AG09309 (cell line): Measurements from ENCODE around the gene EIF3M.

Experiments used
- DNase-seq: peaks from one replicate; pipeline ENCODE4 v3.0.0-alpha.2; 2010; ENCODE audit warnings: low read depth
- H3K4me3 ChIP-seq: 2 replicates; pipeline ENCODE4 v1.5.1; 2011; ENCODE audit warnings: mild to moderate bottlenecking, low read depth, low read length, moderate library complexity; ENCODE audit not compliant: control insufficient read depth
- CTCF ChIP-seq: IDR thresholded peaks from 2 replicates; pipeline ENCODE4 v1.5.1; 2011; ENCODE audit warnings: mild to moderate bottlenecking, low read depth, low read length, inconsistent platforms; ENCODE audit not compliant: insufficient read depth, control insufficient read depth; ENCODE audit errors: missing control alignments

EIF3M gene

DNA sequence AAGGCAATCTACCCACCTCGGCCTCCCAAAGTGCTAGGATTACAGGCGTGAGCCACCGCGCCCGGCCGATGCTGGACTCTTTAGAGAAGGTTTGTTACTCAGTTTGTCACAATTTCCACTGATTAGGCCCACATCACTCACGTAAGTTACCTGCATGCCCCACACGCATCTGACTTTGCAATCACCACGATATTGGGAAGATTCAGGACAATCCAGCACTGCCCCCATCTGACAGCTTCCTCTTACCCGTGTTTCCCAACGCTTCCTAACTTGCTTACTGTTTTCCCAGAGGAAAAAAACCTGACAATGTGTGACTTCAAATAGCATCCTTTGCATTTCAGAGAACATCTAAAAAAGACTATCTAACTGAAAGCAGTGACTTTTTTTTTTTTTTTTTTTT is 21.8 kb upstream of the EIF3M start:
- no peak for TF ChIP-seq CTCF
- no peak overlapping the region for H3K4me3 ChIP-seq
- DNase-seq = no peak

DNA sequence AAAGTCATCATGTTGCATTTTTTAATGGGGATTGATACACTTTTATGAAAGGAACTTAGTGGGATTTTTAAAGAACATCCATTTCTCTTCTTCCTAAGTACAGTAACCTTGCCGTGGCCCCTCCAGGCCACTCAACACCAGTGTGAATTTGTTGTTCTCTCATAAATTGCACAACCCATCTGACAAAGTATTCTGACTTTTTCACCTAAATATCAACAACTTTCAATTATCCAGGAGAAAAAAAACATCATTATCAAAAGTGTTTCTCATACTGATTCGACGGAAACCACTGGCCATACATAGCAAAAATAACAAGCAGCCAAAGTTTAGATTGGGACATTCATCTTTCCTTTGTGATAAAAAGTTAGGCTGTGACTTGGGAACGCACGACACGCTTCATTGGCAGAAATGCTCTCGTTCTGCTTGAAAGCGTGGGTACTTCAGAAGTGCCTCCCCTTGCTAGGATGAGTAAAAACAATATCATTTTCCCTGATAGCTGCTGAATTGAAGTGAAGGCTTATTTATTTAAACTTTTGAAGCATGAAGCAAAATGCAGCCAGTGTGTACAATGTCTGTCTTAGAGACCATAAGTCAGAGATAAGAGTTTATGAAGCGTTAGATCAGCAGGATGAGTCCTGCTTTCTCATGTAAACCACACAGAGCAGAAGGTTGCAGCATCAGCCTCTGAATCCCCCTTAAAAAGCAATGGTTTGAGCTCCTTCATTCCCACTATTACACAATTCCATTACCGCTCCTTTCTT is 20.6 kb upstream of the EIF3M start:
- no peak for DNase-seq
- no peak overlapping the region for H3K4me3 ChIP-seq

DNA sequence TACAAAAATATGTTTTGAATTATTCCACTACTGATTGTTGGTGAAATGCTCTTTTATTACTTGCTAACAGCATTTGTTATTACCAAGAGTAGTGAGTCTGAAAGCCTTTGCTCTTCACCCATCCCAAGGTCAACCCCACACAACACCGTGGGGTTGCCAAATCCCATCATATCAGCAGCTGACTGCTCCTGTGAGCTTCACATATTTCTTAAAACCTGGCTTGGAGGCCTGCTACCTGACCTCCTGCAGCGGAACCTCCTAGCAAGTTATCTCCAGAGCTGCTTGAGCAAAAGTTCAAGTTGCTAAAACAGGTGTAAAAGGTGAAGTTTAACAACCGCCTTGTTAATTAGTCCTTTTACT is 20.1 kb upstream of the EIF3M start:
- no peak for DNase-seq
- no peak overlapping the region for H3K4me3 ChIP-seq
- TF ChIP-seq CTCF = no peak

More for the DNA sequence above, 20.6 kb upstream of the EIF3M start:
- TF ChIP-seq CTCF = no peak

DNA sequence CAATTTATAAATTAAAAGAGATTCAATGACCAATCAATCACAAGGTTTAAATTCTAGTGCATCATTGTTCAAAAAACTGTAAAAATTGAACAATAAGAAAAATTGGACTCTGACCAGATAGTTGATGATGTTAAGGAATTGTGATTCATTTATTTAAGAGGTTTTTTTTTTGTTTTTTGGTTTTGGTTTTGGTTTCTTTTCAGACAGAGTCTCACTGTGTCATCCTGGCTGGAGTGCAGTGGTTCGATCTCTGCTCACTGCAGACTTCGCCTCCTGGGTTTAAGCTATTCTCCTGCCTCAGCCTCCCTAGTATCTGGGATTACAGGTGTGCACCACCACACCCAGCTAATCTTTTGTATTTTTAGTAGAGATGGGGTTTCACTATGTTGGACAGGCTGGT is 17.1 kb upstream of the EIF3M start:
- no peak for TF ChIP-seq CTCF
- DNase-seq = no peak

DNA sequence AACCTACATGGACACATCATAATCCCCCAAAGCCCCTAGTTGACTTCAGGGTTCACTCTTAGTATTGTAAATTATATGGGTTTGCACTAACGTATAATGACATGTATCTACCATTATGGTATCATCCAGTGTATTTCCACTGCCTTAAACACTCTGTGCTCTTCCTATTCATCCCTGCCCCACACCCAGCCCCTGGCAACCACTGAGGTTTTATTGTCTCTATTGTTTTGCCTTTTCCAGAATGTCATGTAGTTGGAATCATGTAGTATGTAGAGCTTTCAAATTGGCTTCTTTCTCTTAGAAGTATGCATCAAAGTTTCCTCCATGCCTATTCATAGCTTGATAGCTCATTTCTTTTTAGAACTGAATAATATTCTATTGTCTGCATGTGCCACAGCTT is 16.5 kb upstream of the EIF3M start:
- TF ChIP-seq CTCF = no peak
- H3K4me3 ChIP-seq = no peak overlapping the region
- DNase-seq = no peak

More for the DNA sequence above, 17.1 kb upstream of the EIF3M start:
- H3K4me3 ChIP-seq = no peak overlapping the region

- DNase-seq = no peak
- TF ChIP-seq CTCF = no peak
- no peak overlapping the region for H3K4me3 ChIP-seq
Measured at GRCh38 chr11:32569313-32569881, 14.2 kb upstream of the EIF3M start.
